ENCODE measurements around the gene NCAPG.
"Not testable (repeated sequence)": the region's sequence is repeated elsewhere in the genome, so short reads cannot be mapped to it uniquely, and the experiment has no call there.

The NCAPG gene

DNA sequence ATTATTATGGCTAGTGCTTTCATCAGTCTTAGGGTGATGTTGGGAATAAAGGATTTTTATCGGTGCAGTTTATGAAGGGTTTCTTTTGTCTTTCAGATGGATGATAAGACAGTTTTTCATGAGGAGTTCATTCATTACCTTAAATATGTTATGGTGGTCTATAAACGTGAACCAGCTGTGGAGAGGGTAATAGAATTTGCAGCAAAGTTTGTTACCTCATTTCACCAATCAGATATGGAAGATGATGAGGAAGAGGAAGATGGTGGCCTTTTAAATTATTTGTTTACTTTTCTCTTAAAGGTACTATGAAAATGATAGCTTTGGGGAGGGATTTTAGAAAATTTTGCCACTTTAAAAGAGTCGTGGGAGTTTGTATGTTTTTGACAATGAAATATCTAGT lies 1.3 kb downstream of the NCAPG start:
- no peak for DNase-seq (ENCODE audit: low read depth)
- TF ChIP-seq, protein P1, sequence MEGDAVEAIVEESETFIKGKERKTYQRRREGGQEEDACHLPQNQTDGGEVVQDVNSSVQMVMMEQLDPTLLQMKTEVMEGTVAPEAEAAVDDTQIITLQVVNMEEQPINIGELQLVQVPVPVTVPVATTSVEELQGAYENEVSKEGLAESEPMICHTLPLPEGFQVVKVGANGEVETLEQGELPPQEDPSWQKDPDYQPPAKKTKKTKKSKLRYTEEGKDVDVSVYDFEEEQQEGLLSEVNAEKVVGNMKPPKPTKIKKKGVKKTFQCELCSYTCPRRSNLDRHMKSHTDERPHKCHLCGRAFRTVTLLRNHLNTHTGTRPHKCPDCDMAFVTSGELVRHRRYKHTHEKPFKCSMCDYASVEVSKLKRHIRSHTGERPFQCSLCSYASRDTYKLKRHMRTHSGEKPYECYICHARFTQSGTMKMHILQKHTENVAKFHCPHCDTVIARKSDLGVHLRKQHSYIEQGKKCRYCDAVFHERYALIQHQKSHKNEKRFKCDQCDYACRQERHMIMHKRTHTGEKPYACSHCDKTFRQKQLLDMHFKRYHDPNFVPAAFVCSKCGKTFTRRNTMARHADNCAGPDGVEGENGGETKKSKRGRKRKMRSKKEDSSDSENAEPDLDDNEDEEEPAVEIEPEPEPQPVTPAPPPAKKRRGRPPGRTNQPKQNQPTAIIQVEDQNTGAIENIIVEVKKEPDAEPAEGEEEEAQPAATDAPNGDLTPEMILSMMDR (IDR thresholded peaks at IDR 0.05; ENCODE audit: low read length, missing control alignments): no peak
- H3K4me3 ChIP-seq (replicated peaks; ENCODE audit: low read depth, low read length): peak overlapping the region; percentile 88

DNA sequence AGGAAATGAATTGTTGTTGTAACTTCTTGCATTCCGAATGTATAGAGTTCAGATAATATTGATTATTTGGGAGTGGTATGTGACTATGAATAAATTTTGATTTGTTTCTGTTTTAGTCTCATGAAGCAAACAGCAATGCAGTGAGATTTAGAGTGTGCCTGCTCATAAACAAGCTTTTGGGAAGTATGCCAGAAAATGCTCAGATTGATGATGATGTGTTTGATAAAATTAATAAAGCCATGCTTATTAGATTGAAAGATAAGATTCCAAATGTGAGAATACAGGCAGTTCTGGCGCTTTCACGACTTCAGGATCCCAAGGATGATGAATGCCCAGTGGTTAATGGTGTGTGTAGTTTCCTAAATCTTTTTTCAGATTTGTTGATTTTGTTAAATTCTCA lies 2.0 kb downstream of the NCAPG start:
- peak overlapping the region; percentile 88 for H3K4me3 ChIP-seq (replicated peaks; ENCODE audit: low read depth, low read length)
- TF ChIP-seq, protein P1 (IDR thresholded peaks at IDR 0.05; ENCODE audit: low read length, missing control alignments): no peak
- DNase-seq (ENCODE audit: low read depth): peak; percentile 23

DNA sequence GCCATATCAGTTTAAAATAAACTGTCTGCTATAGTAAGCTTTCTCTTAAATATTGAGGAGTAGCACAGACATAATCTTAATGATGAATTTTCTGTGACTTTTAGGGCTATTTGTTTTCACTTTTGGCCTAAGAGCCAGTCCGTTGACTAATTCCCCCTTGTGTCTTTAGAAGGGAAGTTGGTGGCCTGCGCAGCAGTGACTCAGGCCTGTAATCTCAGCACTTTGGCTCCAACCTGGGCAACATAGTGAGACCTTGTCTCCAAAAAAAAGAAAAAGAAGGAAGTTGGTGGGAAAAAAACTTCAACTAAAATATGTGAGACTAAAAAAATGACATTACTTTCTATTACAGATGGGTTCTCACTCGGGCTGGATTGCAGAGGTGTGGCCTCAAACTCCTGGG lies 3.4 kb downstream of the NCAPG start:
- DNase-seq (ENCODE audit: low read depth): peak; percentile 71
- TF ChIP-seq, protein P1 (IDR thresholded peaks at IDR 0.05; ENCODE audit: low read length, missing control alignments): no peak
- H3K4me3 ChIP-seq (replicated peaks; ENCODE audit: low read depth, low read length): peak overlapping the region; percentile 10

DNA sequence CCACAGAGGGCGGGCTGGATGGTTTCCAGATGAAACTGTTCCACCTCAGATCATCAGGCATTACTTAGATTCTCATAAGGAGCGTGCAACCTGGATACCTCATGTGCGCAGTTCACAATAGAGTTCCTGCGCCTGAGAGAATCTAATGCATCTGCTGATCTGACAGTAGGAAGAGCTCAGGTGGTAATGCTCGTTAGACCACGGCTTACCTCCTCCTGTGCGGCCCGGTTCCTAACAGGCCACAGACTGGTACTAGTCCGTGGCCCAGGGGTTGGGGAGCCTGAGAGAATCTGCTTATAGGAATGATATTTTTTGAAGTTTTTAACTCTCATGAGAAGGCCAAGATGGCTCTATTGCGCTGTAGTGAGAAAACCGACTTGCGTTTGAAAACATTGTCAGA lies 5.4 kb downstream of the NCAPG start:
- no peak for DNase-seq (ENCODE audit: low read depth)
- no peak overlapping the region for H3K4me3 ChIP-seq (replicated peaks; ENCODE audit: low read depth, low read length)
- TF ChIP-seq, protein P1 (IDR thresholded peaks at IDR 0.05; ENCODE audit: low read length, missing control alignments): no peak

DNA sequence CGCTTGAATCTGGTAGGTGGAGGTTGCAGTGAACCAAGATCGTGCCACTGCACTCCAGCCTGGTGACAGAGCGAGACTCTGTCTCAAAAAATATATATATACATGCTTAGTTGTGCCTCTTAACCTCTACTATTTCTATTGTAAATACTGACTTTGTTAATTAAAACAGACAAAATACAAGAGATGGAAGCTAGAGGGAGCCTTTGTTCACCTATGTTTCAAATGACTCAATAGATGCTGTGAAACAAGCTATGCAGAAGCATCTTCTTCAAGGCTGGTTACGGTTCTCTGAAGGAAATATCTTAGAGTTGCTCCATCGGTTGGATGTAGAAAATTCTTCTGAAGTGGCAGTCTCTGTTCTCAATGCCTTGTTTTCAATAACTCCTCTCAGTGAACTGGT lies 6.2 kb downstream of the NCAPG start:
- TF ChIP-seq, protein P1 (IDR thresholded peaks at IDR 0.05; ENCODE audit: low read length, missing control alignments): peak; percentile 61
- peak; percentile 89 for DNase-seq (ENCODE audit: low read depth)

DNA sequence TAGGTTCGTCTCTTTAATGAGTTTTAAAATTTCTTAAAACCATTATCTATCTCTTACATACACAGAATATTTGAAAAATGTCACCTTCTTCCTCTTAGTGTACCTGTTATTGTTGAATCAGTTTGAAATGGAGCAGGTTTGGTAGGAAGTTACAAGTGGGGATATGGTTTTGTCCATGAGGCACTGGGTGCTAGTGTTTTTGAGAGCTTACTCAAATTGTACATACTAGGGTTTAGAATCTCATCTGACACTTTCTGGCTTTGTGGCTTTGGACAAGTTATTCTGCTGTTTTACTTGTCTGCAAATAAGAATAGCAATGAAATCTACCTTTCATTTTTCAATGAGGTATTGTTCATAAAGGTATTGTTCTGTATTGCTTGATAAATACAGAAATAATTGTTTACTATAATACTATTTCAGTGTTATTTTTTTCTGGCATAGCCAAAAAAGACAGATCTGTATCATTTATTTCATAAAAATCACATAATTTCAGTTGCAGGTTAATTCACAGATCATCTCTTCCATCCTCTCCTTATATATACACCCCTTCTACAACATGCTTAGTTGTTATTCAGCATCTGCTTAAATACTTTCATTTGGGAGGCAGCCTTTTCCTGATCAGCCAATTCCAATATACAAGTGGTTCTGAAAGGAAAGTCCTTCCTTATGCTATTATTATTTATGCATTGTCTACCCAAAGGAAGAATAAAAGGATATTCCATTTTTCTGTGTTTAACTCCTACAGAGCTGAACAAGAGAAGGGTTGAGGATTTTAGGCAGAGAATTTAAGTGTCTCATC lies 13.3 kb downstream of the NCAPG start:
- TF ChIP-seq, protein P1 (IDR thresholded peaks at IDR 0.05; ENCODE audit: low read length, missing control alignments): no peak
- no peak overlapping the region for H3K4me3 ChIP-seq (replicated peaks; ENCODE audit: low read depth, low read length)
- DNase-seq (ENCODE audit: low read depth): no peak

More for the DNA sequence above, 6.2 kb downstream of the NCAPG start:
- no peak overlapping the region for H3K4me3 ChIP-seq (replicated peaks; ENCODE audit: low read depth, low read length)

DNA sequence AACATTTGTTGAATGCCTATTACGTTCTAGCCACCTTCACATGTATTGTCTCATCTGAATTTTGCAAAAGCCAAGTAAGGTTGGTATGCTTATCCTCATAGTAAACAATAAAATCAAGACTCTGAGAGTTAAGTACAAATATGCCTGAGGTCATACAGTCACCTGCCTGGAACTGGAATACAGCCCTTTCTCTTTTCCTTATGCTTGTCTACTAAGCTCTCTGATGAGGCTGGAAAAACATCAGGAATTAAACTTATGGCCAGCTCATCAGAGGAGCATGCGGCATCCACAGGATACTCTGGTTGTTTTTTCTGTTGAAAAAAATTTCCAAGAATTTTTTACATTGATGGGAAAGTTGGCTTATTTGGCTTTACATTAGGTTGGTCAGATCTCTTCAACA lies 35.5 kb downstream of the NCAPG start:
- TF ChIP-seq, protein P1 (IDR thresholded peaks at IDR 0.05; ENCODE audit: low read length, missing control alignments): no peak
- H3K4me3 ChIP-seq (replicated peaks; ENCODE audit: low read depth, low read length): no peak overlapping the region
- DNase-seq (ENCODE audit: low read depth): no peak

DNA sequence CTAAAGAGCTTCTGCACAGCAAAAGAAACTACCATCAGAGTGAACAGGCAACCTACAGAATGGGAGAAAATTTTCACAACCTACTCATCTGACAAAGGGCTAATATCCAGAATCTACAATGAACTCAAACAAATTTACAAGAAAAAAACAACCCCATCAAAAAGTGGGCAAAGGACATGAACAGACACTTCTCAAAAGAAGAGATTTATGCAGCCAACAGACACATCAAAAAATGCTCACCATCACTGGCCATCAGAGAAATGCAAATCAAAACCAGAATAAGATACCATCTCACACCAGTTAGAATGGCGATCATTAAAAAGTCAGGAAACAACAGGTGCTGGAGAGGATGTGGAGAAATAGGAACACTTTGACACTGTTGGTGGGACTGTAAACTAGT lies 39.5 kb downstream of the NCAPG start:
- not testable (repeated sequence) for DNase-seq (ENCODE audit: low read depth); H3K4me3 ChIP-seq (replicated peaks; ENCODE audit: low read depth, low read length)

Measured in fibroblast of pulmonary artery (primary cell).